GM19468 (cell line): ENCODE data around the gene TK1.
A peak's percentile ranks its signal among the peaks of the same experiment; 100 is the strongest.
"Not testable (repeated sequence)": the region's sequence is repeated elsewhere in the genome, so short reads cannot be mapped to it uniquely, and the experiment has no call there.

Experiments
- ATAC-seq: cut with Tn5 transposase; IDR thresholded peaks from one replicate; pipeline ENCODE4 v1.9.1; 2021; ENCODE audit warnings: mild to moderate bottlenecking, moderate library complexity, moderate number of reproducible peaks; ENCODE audit not compliant: unreplicated experiment; ENCODE audit errors: extremely low read depth

The TK1 gene

DNA sequence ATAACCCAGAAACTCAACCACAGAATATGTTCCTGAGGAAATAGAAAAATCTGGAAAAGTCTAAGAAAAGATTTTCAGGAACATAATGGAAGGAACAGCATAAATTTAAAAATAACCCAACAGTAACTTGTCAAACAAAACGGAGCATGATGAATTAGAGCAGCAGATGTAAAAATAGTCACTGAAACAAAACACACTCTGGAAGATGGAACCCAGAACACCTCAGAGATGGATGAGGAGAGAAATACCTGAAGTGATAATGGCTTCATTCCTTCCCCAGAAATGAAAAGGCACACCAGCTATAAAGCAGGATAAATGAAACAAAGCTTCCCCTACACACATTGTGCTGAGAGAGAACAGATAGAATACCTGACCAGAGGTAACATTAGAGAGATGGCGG, 6.3 kb downstream of the TK1 start:
- no peak for ATAC-seq

DNA sequence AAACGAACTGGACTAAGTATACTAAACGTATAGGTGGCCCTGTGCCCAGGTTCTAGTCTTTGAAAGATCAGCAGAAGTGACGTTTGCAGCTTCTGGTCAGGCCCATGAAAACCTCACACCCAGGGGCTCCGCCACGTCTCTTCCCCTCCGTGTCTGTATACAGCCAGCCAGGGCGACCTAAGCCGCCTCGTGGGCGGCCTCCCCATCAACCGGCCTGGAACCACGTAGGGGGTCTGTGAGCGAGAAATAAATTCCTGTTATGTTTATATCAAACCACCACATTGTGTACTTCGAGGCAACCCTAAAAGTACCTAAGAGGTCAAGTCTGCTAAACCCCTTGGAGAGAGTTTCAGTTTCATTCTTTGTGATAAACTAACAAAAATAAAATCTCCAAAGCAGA, 6.8 kb downstream of the TK1 start:
- ATAC-seq: no peak

DNA sequence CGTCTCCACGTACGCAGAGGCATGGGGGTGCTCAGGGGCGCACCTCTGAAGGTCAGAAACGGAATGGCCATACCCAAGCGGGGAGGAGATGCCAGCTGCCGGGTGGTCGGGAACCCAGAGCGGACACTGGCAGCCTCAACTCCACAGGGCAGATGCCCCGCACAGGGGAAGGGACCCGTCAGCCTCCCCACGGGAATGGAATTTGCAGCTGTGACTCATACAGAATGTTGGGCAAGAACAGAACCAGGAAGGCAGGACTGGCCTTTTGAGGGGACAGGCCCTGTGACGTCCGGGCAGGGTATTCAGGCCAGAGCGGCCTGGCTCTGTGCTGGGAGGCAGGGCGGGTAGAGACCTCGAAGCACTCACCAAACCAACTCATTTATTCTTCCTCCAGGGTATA, 7.5 kb downstream of the TK1 start:
- ATAC-seq: no peak

GRCh38 chr17:78176548-78177025, 10.3 kb downstream of the TK1 start:
- peak; percentile 24 for ATAC-seq

GRCh38 chr17:78175643-78175981, 11.2 kb downstream of the TK1 start:
- ATAC-seq: no peak

- no peak for ATAC-seq
Measured at GRCh38 chr17:78174870-78175642, 11.8 kb downstream of the TK1 start.

- no peak for ATAC-seq
Measured at GRCh38 chr17:78174346-78174869, 12.4 kb downstream of the TK1 start.

GRCh38 chr17:78173097-78173715, 13.6 kb downstream of the TK1 start:
- ATAC-seq: no peak

GRCh38 chr17:78172249-78173051, 14.4 kb downstream of the TK1 start:
- ATAC-seq: no peak

DNA sequence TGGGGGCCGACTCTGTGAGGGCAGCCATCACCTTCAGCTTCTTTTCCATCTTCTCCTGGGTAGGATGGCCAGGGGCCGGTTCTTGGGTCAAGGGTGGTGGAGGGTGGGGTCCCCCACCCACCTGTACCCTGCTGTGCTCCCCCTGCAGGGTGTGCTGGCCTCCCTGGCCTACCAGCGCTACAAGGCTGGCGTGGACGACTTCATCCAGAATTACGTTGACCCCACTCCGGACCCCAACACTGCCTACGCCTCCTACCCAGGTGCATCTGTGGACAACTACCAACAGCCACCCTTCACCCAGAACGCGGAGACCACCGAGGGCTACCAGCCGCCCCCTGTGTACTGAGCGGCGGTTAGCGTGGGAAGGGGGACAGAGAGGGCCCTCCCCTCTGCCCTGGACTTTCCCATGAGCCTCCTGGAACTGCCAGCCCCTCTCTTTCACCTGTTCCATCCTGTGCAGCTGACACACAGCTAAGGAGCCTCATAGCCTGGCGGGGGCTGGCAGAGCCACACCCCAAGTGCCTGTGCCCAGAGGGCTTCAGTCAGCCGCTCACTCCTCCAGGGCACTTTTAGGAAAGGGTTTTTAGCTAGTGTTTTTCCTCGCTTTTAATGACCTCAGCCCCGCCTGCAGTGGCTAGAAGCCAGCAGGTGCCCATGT, 15.1 kb downstream of the TK1 start:
- ATAC-seq: not testable (repeated sequence)

DNA sequence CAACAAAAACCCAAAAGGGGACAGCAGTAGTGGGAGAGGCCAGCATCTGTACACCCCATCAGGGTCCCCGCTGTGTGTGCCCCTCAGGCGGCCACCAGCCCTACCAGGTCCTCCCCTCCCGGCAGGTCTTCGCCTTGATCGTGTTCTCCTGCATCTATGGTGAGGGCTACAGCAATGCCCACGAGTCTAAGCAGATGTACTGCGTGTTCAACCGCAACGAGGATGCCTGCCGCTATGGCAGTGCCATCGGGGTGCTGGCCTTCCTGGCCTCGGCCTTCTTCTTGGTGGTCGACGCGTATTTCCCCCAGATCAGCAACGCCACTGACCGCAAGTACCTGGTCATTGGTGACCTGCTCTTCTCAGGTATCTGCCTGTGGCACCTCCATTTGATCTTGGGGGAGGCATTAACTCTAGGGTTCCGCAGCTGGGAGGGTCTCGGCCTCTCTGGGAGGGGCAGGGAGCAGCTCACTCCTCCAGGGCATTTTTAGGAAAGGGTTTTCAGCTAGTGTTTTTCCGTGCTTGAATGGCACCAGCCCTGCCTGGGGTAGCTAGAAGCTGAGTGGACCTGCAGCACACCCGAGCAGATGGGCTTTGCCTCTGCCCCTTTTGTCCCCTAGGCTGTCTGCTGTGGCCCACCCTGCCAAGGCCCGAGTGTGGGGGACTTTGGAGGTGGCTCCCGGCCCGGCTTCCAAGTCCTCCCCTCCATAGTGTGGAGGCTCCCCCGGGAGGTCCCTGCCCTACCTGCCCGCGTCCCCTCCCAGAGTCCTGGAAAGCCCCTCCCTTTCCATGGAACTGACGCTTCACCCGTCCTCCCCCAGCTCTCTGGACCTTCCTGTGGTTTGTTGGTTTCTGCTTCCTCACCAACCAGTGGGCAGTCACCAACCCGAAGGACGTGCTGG, 15.9 kb downstream of the TK1 start:
- ATAC-seq: no peak

DNA sequence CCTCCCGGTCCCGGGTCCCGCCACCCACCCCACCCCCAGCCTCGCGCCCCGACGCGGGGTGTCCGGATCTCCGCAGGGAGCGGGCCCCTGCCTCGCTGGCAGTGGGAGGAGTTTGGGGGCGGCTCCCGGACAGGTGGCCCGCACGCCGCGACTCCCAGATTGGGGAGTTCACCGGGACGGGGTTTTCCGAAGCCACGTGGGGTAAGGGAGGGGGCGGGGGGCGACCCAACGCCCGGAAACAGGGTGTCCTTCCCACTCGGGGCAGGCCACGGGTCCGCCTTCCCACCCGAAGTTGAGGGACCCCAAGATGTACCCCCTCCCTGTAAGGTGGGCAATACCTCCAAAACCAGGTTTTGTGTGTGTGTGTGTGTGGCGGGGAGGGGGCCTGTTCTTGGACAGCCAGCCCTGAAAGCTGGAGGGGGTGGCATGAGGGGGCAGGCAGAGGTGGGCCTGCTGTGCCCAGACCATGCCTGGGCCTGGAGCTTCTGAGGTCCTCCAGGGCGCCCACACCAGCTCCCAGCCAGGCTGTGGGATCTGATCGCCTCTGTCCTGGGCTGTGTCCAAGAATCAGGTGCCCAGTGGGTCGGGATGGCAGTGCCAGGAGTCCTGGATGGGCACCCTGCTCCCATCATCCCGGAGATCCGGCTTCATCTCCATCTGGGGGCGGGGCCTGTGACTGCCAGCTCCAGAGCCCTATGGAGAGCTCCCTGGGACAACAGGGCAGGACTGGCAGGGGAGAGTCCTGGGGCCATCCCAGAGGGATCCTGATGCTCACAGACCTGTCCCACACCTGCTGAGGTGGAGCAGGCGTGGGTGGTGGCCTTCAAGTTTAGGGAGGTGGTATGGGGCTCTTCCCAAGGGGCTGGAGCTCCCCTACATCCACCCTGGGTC, 17.7 kb downstream of the TK1 start:
- no peak for ATAC-seq

DNA sequence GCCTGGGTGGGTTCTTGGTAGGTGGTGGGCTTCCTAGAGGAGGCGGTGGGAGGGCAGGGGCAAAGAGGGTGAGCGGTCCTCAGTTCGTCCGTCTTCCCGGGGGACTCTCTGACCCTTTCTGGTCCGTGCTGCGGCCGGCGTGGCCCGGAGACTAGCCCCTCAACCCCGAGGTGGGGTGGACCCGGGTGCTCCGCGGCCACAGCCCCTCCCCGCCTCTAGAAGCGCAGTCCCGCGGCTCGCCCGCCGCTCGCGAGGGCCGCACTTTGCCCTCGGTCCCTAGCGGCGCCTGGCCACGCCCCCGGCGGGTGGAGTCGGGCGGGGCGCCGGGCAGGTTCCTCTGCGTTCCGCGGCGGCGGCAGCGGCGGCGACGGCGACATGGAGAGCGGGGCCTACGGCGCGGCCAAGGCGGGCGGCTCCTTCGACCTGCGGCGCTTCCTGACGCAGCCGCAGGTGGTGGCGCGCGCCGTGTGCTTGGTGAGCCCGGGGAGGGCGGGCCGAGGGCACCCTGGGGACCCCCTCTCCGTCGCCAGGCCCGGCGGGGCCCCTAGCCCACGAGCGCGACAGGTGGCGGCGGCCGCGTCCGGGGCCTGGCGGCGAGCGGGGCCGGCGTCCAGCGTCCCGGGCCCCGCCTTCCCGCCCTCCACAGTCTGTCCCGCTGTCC, 18.5 kb downstream of the TK1 start, which contains the start of gene SYNGR2:
SYNGR2 (plus strand) TSS at position 340 of the 661 bp plus-strand sequence; CDS start at position 376, 36 bp downstream.
- no peak for ATAC-seq

DNA sequence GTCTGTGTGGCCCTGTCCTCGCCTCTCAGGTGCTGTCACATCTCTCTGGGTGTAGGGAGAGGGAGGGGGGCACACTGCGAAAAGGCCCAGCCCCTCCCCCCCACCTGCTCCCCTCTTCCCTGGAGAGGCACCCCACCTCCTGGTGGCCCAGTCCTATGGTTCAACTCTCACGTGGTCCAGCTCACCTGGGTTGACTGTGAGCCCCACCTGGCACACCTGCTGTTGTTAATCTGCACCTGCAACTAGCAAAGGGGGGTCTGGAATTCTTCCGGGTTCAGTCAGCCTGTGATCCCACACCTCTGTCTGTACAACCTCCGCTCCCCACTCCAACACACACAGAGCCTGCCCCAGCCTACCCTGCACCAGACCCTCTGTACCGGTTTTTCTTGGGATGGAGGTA, 20.4 kb downstream of the TK1 start:
- ATAC-seq: no peak

DNA sequence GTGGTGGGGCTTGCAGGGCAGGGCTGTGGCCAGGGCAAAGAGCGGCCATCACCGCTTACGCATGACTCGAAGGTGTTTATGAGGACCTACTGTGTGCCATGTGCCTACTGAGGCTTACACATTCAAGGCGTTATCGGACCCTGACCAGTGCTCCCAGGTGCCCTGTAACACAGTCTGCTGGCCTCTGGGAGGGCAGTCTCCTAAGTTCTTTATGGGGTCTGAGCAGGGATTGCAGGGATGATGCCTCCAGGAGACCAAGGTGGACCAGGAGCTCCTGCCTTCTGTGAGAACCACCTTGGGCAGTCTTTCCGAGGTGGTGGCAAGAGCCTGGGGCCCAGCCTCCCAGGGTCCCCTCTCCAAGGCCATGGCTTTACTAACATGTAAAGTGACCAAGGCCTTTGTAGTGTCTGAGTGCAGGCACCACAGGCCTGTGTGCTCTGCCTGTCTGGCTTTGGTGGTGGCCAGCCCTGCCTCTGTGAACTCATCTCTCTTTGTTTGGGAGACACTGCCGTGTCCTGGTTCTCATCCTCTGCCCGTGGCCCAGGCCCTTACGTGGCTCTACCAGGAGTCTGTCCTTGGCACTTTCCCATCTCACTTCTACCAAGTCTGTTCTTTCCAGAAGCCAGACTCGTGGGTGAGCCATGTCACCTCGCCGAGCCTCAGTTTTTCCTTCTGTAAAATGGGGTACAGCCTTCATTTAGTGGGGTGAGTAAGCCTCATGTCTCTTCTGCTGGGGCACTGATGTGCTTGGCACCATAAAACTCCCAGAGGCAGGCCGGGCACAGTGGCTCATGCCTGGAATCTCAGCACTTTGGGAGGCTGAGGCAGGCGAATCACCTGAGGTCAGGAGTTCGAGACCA, 21.9 kb downstream of the TK1 start:
- ATAC-seq: no peak

GRCh38 chr17:78163881-78164747, 22.7 kb downstream of the TK1 start:
- no peak for ATAC-seq
